Measurements from ENCODE around the gene KCNK5.

- TF ChIP-seq CTCF (IDR thresholded peaks at IDR 0.05) = no peak
- no peak for TF ChIP-seq ZFX (IDR thresholded peaks at IDR 0.05; ENCODE audit: borderline replicate concordance)
Measured at GRCh38 chr6:39207416-39208222, 21.7 kb downstream of the KCNK5 start.
